Measurements from ENCODE around the gene COX7A2L. TPM values are rescaled to one million over a fixed set of nuclear protein-coding genes. Genes with fewer than 3 reads are reported as not detected.
A peak's percentile ranks its signal among the peaks of the same experiment; 100 is the strongest.

Gene COX7A2L
- total RNA-seq, 1 experiment from 2014 or later, result 132 TPM

DNA sequence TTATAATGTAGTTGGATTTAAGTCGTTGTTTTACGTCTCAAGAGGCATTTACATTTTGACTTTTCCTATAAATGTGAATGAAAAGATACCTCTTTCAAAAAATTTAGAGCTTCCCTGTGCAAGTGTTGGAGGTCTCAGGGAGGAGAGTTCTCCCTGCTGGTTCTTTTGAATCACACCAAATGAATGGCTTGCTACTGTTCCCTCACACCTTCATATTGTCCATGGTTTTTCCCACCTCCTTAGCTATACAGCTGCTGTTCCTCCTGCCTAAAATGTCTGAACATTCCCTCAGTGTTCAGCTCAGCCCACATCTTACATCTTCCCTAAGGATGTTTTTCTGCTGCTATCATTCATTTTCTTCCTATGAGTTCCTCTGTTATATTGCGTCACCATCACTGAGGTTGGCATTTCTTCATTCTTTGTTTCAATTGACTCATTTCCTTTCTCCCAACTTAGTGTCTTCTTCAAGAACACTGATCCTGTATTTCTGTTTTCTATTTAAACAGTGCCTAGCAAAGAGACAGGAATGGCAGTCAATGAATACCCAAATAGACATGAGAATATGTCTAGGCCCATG is 46.0 kb downstream of the COX7A2L start:
- ChIA-PET POLR2A (no interaction called here), CTCF (no interaction called here)
- in situ Hi-C loops (cut with HindIII; ENCODE audit: low pct_unique_long_range_greater_than_20kb, low sequenced_read_pairs) (no loop called here), intact Hi-C loops (cut with micrococcal nuclease; ENCODE audit: unreplicated experiment) (no loop called here)
- Histone ChIP-seq H3K4me3 (ENCODE audit: low read depth in 2 of 2, low read length in 2 of 2) (no peak overlapping the region), H3K36me3 (ENCODE audit: control insufficient read depth, insufficient read depth, low read length) (peaks cover 15% of the 10 kb centered on the region; the same call in 1 of the 2 replicates), H3K4me1 (ENCODE audit: control insufficient read depth, insufficient read depth, low read length) (no peaks in the 10 kb centered on the region), H3K27ac (ENCODE audit: low read length) (no peak overlapping the region), H3K27me3 (ENCODE audit: control insufficient read depth, insufficient read depth, low read length) (no peaks in the 10 kb centered on the region), H3K9me3 (ENCODE audit: control insufficient read depth, insufficient read depth, low read depth, low read length) (no peaks in the 10 kb centered on the region)
- peak; percentile 67 for DNase-seq (ENCODE audit: low read depth, low spot score)
- ATAC-seq, result no peak
- no TSS peak for BruUV-seq (replicated peaks)
- TF ChIP-seq TCF7L2 (IDR thresholded peaks at IDR 0.05; ENCODE audit: low read depth, low read length) (no peak), SIN3A (IDR thresholded peaks at IDR 0.05; ENCODE audit: borderline replicate concordance, insufficient read depth, low read depth, low read length) (no peak), POLR2AphosphoS5 (IDR thresholded peaks at IDR 0.05; ENCODE audit: low read depth, low read length) (no peak)
- TF ChIP-seq, protein P1, sequence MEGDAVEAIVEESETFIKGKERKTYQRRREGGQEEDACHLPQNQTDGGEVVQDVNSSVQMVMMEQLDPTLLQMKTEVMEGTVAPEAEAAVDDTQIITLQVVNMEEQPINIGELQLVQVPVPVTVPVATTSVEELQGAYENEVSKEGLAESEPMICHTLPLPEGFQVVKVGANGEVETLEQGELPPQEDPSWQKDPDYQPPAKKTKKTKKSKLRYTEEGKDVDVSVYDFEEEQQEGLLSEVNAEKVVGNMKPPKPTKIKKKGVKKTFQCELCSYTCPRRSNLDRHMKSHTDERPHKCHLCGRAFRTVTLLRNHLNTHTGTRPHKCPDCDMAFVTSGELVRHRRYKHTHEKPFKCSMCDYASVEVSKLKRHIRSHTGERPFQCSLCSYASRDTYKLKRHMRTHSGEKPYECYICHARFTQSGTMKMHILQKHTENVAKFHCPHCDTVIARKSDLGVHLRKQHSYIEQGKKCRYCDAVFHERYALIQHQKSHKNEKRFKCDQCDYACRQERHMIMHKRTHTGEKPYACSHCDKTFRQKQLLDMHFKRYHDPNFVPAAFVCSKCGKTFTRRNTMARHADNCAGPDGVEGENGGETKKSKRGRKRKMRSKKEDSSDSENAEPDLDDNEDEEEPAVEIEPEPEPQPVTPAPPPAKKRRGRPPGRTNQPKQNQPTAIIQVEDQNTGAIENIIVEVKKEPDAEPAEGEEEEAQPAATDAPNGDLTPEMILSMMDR (IDR thresholded peaks at IDR 0.05), result no peak
- TF ChIP-seq, protein P2, sequence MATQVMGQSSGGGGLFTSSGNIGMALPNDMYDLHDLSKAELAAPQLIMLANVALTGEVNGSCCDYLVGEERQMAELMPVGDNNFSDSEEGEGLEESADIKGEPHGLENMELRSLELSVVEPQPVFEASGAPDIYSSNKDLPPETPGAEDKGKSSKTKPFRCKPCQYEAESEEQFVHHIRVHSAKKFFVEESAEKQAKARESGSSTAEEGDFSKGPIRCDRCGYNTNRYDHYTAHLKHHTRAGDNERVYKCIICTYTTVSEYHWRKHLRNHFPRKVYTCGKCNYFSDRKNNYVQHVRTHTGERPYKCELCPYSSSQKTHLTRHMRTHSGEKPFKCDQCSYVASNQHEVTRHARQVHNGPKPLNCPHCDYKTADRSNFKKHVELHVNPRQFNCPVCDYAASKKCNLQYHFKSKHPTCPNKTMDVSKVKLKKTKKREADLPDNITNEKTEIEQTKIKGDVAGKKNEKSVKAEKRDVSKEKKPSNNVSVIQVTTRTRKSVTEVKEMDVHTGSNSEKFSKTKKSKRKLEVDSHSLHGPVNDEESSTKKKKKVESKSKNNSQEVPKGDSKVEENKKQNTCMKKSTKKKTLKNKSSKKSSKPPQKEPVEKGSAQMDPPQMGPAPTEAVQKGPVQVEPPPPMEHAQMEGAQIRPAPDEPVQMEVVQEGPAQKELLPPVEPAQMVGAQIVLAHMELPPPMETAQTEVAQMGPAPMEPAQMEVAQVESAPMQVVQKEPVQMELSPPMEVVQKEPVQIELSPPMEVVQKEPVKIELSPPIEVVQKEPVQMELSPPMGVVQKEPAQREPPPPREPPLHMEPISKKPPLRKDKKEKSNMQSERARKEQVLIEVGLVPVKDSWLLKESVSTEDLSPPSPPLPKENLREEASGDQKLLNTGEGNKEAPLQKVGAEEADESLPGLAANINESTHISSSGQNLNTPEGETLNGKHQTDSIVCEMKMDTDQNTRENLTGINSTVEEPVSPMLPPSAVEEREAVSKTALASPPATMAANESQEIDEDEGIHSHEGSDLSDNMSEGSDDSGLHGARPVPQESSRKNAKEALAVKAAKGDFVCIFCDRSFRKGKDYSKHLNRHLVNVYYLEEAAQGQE (IDR thresholded peaks at IDR 0.05; ENCODE audit: insufficient read depth in 1 of 2, low read depth in 2 of 2, low read length in 1 of 2), result no peak

DNA sequence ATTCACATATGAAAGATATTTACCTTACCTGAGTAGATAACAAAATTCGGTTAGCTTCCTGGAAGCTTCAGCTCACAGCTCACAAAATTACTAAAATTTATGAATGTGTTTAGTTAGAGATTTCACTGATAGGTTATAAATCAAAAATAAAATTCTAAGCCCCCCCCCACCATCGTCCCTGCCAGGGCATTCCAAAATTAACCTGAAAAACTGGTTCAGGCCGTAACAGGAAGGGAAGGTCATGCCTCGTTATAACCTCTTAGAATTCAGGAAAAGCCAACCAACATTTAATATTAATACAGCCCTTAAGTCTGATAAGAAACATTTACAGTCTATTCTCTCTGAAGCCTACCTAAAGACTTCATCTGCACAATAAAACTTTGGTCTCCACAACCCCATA is 48.9 kb downstream of the COX7A2L start:
- in situ Hi-C loops (cut with HindIII; ENCODE audit: low pct_unique_long_range_greater_than_20kb, low sequenced_read_pairs) (no loop called here), intact Hi-C loops (cut with micrococcal nuclease; ENCODE audit: unreplicated experiment) (no loop called here)
- Histone ChIP-seq H3K27me3 (ENCODE audit: control insufficient read depth, insufficient read depth, low read length) (no peaks in the 10 kb centered on the region), H3K36me3 (ENCODE audit: control insufficient read depth, insufficient read depth, low read length) (peaks cover 6% of the 10 kb centered on the region; the same call in 1 of the 2 replicates), H3K9me3 (ENCODE audit: control insufficient read depth, insufficient read depth, low read depth, low read length) (no peaks in the 10 kb centered on the region), H3K27ac (ENCODE audit: low read length) (no peak overlapping the region), H3K4me1 (ENCODE audit: control insufficient read depth, insufficient read depth, low read length) (no peaks in the 10 kb centered on the region), H3K4me3 (ENCODE audit: low read depth in 2 of 2, low read length in 2 of 2) (no peak overlapping the region)
- TF ChIP-seq, protein P1 (IDR thresholded peaks at IDR 0.05), result no peak
- TF ChIP-seq SIN3A (IDR thresholded peaks at IDR 0.05; ENCODE audit: borderline replicate concordance, insufficient read depth, low read depth, low read length) (no peak), TCF7L2 (IDR thresholded peaks at IDR 0.05; ENCODE audit: low read depth, low read length) (no peak), POLR2AphosphoS5 (IDR thresholded peaks at IDR 0.05; ENCODE audit: low read depth, low read length) (no peak)
- TF ChIP-seq, protein P2 (IDR thresholded peaks at IDR 0.05; ENCODE audit: insufficient read depth in 1 of 2, low read depth in 2 of 2, low read length in 1 of 2), result no peak
- ATAC-seq (no peak), DNase-seq (ENCODE audit: low read depth, low spot score) (no peak)
- ChIA-PET CTCF (no interaction called here), POLR2A (interaction anchor here (0.7 kb wide), 1 partner anchor 943 kb away, joined by 3 read pairs; no protein-coding TSS in a partner anchor)
- BruUV-seq (replicated peaks), result no TSS peak

Measured in Panc1 (cell line).